ENCODE results near the gene MDH2. TPM values are rescaled to one million over a fixed set of nuclear protein-coding genes. Genes with fewer than 3 reads are reported as not detected.
"Not testable (repeated sequence)": the region's sequence is repeated elsewhere in the genome, so short reads cannot be mapped to it uniquely, and the experiment has no call there.

MDH2 gene
- total RNA-seq, 4 donors from 2014 or later: 89.3 to 121 (median 110) TPM

GRCh38 chr7:76051840-76052239, 3.9 kb downstream of the MDH2 start:
- TF ChIP-seq CTCF (IDR thresholded peaks at IDR 0.05) (no peak), POLR2A (IDR thresholded peaks at IDR 0.05) (no peak)
- no peak overlapping the region for H3K4me3 ChIP-seq (ENCODE audit: low read depth, poor library complexity, severe bottlenecking)
- no peak for DNase-seq (ENCODE audit: low spot score in 2 of 2)
- intact Hi-C loops (cut with DNase I; ENCODE audit: low total_unique reads): no loop called here
- 86 to 93% methylated on average over 4 of the region's 4 CpGs for WGBS, 2 donors

GRCh38 chr7:76052681-76053080, 4.8 kb downstream of the MDH2 start:
- H3K4me3 ChIP-seq (ENCODE audit: low read depth, poor library complexity, severe bottlenecking); intact Hi-C loops (cut with DNase I; ENCODE audit: low total_unique reads); DNase-seq (ENCODE audit: low spot score in 2 of 2): not testable (repeated sequence)
- WGBS, 2 donors: 74 to 81% methylated on average over 8 of the region's 8 CpGs

GRCh38 chr7:76053461-76053860, 5.6 kb downstream of the MDH2 start:
- intact Hi-C loops (cut with DNase I; ENCODE audit: low total_unique reads): no loop called here
- WGBS, 2 donors: 72 to 88% methylated on average over 6 of the region's 6 CpGs
- H3K4me3 ChIP-seq (ENCODE audit: low read depth, poor library complexity, severe bottlenecking): no peak overlapping the region
- no peak for TF ChIP-seq POLR2A (IDR thresholded peaks at IDR 0.05)
- no peak for TF ChIP-seq CTCF (IDR thresholded peaks at IDR 0.05)
- DNase-seq (ENCODE audit: low spot score in 2 of 2): no peak

- H3K4me3 ChIP-seq (ENCODE audit: low read depth, poor library complexity, severe bottlenecking): no peak overlapping the region
- 75 to 83% methylated on average over 18 of the region's 18 CpGs for WGBS, 2 donors
- DNase-seq (ENCODE audit: low spot score in 2 of 2): peak in 1 of 2 donors; percentile 27
- no peak for TF ChIP-seq CTCF (IDR thresholded peaks at IDR 0.05)
- no peak for TF ChIP-seq POLR2A (IDR thresholded peaks at IDR 0.05)
- intact Hi-C loops (cut with DNase I; ENCODE audit: low total_unique reads): no loop called here
Measured at GRCh38 chr7:76054123-76055120, 6.5 kb downstream of the MDH2 start.

- H3K4me3 ChIP-seq (ENCODE audit: low read depth, poor library complexity, severe bottlenecking): no peak overlapping the region
- TF ChIP-seq CTCF (IDR thresholded peaks at IDR 0.05): no peak
- no peak for DNase-seq (ENCODE audit: low spot score in 2 of 2)
- intact Hi-C loops (cut with DNase I; ENCODE audit: low total_unique reads): no loop called here
- 87 to 94% methylated on average over 7 of the region's 7 CpGs for WGBS, 2 donors
Measured at GRCh38 chr7:76056241-76056640, 8.3 kb downstream of the MDH2 start.

GRCh38 chr7:76057103-76057812, 9.4 kb downstream of the MDH2 start:
- no peak for TF ChIP-seq CTCF (IDR thresholded peaks at IDR 0.05)
- WGBS, 2 donors: 86 to 87% methylated on average over 18 of the region's 18 CpGs
- intact Hi-C loops (cut with DNase I; ENCODE audit: low total_unique reads): no loop called here
- H3K4me3 ChIP-seq (ENCODE audit: low read depth, poor library complexity, severe bottlenecking): no peak overlapping the region
- no peak for DNase-seq (ENCODE audit: low spot score in 2 of 2)
